Gastrocnemius medialis (tissue), 4 donors: ENCODE measurements around the gene SMYD3. TPM values are rescaled to one million over a fixed set of nuclear protein-coding genes. Genes with fewer than 3 reads are reported as not detected.
"Not testable (repeated sequence)": the region's sequence is repeated elsewhere in the genome, so short reads cannot be mapped to it uniquely, and the experiment has no call there.

ENCODE experiments used
- ATAC-seq, 2 donors: fragments of 150-250 bp; one replicate each; pipeline ENCODE4 v1.9.1; 2016
- DNase-seq, 2 donors: peaks; one replicate each; pipeline ENCODE4 v3.0.0-alpha.2; 2019
- H3K27ac ChIP-seq, 4 donors: fragments of 200-600 bp; sonication (generic); 1 replicate in 1 of 4; 2 replicates in 3 of 4; pipeline ENCODE4 v1.5.1; 2016 to 2018; ENCODE audit warnings: mild to moderate bottlenecking in 2 of 4, moderate library complexity in 1 of 4
- H3K27me3 ChIP-seq, 3 donors: fragments of 200-600 bp; sonication (generic) in 2 of 3; 1 replicate in 1 of 3; 2 replicates in 2 of 3; pipeline versions ENCODE4 v1.5.1 to v1.6.0; 2016 to 2019; ENCODE audit warnings: mild to moderate bottlenecking in 1 of 3, moderate library complexity in 1 of 3
- H3K36me3 ChIP-seq, 2 donors: fragments of 200-600 bp; sonication (generic) in 1 of 2; one replicate each; pipeline ENCODE4 v1.5.1; 2017 to 2018
- H3K4me1 ChIP-seq, 2 donors: fragments of 200-600 bp; sonication (generic) in 1 of 2; one replicate each; pipeline ENCODE4 v1.5.1; 2016 to 2017; ENCODE audit warnings: mild to moderate bottlenecking in 2 of 2
- H3K4me3 ChIP-seq, 4 donors: fragments of 200-600 bp; sonication (generic) in 3 of 4; 1 replicate in 1 of 4; 2 replicates in 3 of 4; pipeline ENCODE4 v1.5.1; 2016 to 2019; ENCODE audit warnings: mild to moderate bottlenecking in 2 of 4
- H3K9me3 ChIP-seq, 3 donors: fragments of 200-600 bp; sonication (generic) in 2 of 3; 1 replicate in 1 of 3; 2 replicates in 2 of 3; pipeline ENCODE4 v1.5.1; 2016 to 2019
- CTCF ChIP-seq, 5 experiments: fragments of 450-650 bp in 3 of 5; fragments of 200-600 bp in 2 of 5; sonication (generic) in 2 of 5; IDR thresholded peaks in 4 of 5; conservative IDR thresholded peaks in 1 of 5; 1 replicate in 4 of 5; 2 replicates in 1 of 5; pipeline ENCODE4 v1.5.1; 2016 to 2019; ENCODE audit warnings: antibody characterized with exemption in 5 of 5, mild to moderate bottlenecking in 3 of 5, moderate library complexity in 3 of 5
- POLR2A ChIP-seq, 2 donors: fragments of 450-650 bp; IDR thresholded peaks; one replicate each; pipeline ENCODE4 v1.6.1; 2017; ENCODE audit warnings: antibody characterized with exemption in 2 of 2, mild to moderate bottlenecking in 2 of 2, moderate library complexity in 2 of 2
- in situ Hi-C, 4 donors: fragments of 200-750 bp; cut with MboI; loops; one replicate each; pipeline versions ENCODE4 v1.15.0 to v1.8.0; 2017; ENCODE audit warnings: low sequenced_read_pairs in 4 of 4
- intact Hi-C: fragments of 100-400 bp; cut with DNase I; formaldehyde crosslinking; loops from one replicate; pipeline ENCODE4 v1.15.1; 2023; ENCODE audit warnings: low total_unique reads
- total RNA-seq, 4 donors: library from RNA; depleted of rRNA; stranded (reverse); fragments of >200 nt; gene quantifications; one replicate each; pipeline versions ENCODE4 v1.1.0 to v1.2.3, GENCODE V29; 2016

SMYD3 gene
- total RNA-seq, 4 donors from 2014 or later: 4.4 to 10.3 (median 6.3) TPM

- DNase-seq: no peak
- Histone ChIP-seq H3K27me3 (no peaks in the 10 kb centered on the region), H3K27ac (no peak overlapping the region), H3K36me3 (no peaks in the 10 kb centered on the region), H3K9me3 (no peaks in the 10 kb centered on the region), H3K4me3 (no peak overlapping the region), H3K4me1 (no peaks in the 10 kb centered on the region)
- in situ Hi-C loops: no loop called here
- TF ChIP-seq POLR2A (IDR thresholded peaks at IDR 0.05): no peak
- no peak for TF ChIP-seq CTCF (IDR thresholded peaks at IDR 0.05 in 4 of 5, conservative IDR thresholded peaks at IDR 0.05 in 1 of 5)
- intact Hi-C loops: no loop called here
- ATAC-seq: no peak
Observed at GRCh38 chr1:245776694-245777332, 730.3 kb downstream of the SMYD3 start.

GRCh38 chr1:245776139-245776538 is 730.9 kb downstream of the SMYD3 start:
- no peak for ATAC-seq
- in situ Hi-C loops: no loop called here
- Histone ChIP-seq H3K4me1 (no peaks in the 10 kb centered on the region), H3K36me3 (no peaks in the 10 kb centered on the region), H3K27me3 (no peaks in the 10 kb centered on the region), H3K4me3 (no peak overlapping the region), H3K27ac (no peak overlapping the region), H3K9me3 (no peaks in the 10 kb centered on the region)
- TF ChIP-seq CTCF (IDR thresholded peaks at IDR 0.05 in 4 of 5, conservative IDR thresholded peaks at IDR 0.05 in 1 of 5): no peak
- TF ChIP-seq POLR2A (IDR thresholded peaks at IDR 0.05): no peak
- DNase-seq: no peak
- intact Hi-C loops: no loop called here

- ATAC-seq, H3K27ac ChIP-seq, in situ Hi-C loops, H3K9me3 ChIP-seq, H3K27me3 ChIP-seq, H3K36me3 ChIP-seq, intact Hi-C loops, DNase-seq, H3K4me1 ChIP-seq, H3K4me3 ChIP-seq: not testable (repeated sequence)
Observed at GRCh38 chr1:245774931-245775330, 732.1 kb downstream of the SMYD3 start.

- H3K27me3 ChIP-seq: no peaks in the 10 kb centered on the region
- in situ Hi-C loops: no loop called here
- H3K9me3 ChIP-seq: no peaks in the 10 kb centered on the region
- no peak overlapping the region for H3K27ac ChIP-seq
- ATAC-seq (no peak), DNase-seq (no peak)
- no peak overlapping the region for H3K4me3 ChIP-seq
- H3K36me3 ChIP-seq: no peaks in the 10 kb centered on the region
- no peak for TF ChIP-seq POLR2A (IDR thresholded peaks at IDR 0.05)
- TF ChIP-seq CTCF (IDR thresholded peaks at IDR 0.05 in 4 of 5, conservative IDR thresholded peaks at IDR 0.05 in 1 of 5): no peak
- no peaks in the 10 kb centered on the region for H3K4me1 ChIP-seq
- intact Hi-C loops: no loop called here
Observed at GRCh38 chr1:245774196-245774595, 732.9 kb downstream of the SMYD3 start.

- no peaks in the 10 kb centered on the region for H3K4me1 ChIP-seq
- no peak for TF ChIP-seq CTCF (IDR thresholded peaks at IDR 0.05 in 4 of 5, conservative IDR thresholded peaks at IDR 0.05 in 1 of 5)
- TF ChIP-seq POLR2A (IDR thresholded peaks at IDR 0.05): no peak
- H3K27ac ChIP-seq: no peak overlapping the region
- H3K9me3 ChIP-seq: no peaks in the 10 kb centered on the region
- no peaks in the 10 kb centered on the region for H3K27me3 ChIP-seq
- ATAC-seq: no peak
- H3K4me3 ChIP-seq: no peak overlapping the region
- H3K36me3 ChIP-seq: no peaks in the 10 kb centered on the region
- no peak for DNase-seq
- in situ Hi-C loops: no loop called here
- intact Hi-C loops: no loop called here
Observed at GRCh38 chr1:245773344-245773743, 733.7 kb downstream of the SMYD3 start.
